Measurements from ENCODE around the gene RAPGEF4. TPM values are rescaled to one million over a fixed set of nuclear protein-coding genes. Genes with fewer than 3 reads are reported as not detected.

The RAPGEF4 gene
- total RNA-seq, 6 experiments from 2014 or later: 9.5 to 18.4 (median 14.7) TPM

DNA sequence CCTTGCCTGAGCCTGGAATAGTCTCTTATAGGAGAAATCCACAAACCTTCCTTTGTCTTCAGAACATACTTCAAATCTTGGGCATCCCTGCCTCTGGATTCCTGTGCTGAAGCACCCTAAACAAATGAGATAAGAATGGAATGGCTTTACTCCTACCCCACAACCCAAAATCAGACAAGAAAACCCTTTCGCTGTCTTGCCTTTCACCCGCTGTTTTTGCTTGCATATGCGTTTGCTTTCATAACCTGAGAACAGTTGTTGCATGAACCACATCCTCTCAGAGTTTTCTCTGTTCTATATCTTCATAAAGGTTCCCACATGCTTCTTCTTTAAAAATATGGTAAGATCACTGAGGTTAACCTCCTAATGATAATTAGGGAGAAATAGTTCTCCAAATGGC is 207.9 kb downstream of the RAPGEF4 start:
- H3K9me3 ChIP-seq: peaks cover 0 to 9% (median 0%) of the 10 kb centered on the region in 4 donors
- H3K4me1 ChIP-seq: peaks cover 0 to 17% (median 7%) of the 10 kb centered on the region in 4 donors
- WGBS (ENCODE audit: insufficient coverage, low coverage, low lambda C conversion rate, missing lambda C conversion rate): 64% methylated on average over 3 of the region's 3 CpGs
- intact Hi-C loops (cut with DNase I): no loop called here
- H3K36me3 ChIP-seq: no peaks in the 10 kb centered on the region
- DNase-seq (no peak), ATAC-seq (no peak)
- no peaks in the 10 kb centered on the region for H3K27me3 ChIP-seq
- no peak overlapping the region for H3K27ac ChIP-seq
- TF ChIP-seq POLR2A (IDR thresholded peaks at IDR 0.05): no peak
- TF ChIP-seq, protein P1, sequence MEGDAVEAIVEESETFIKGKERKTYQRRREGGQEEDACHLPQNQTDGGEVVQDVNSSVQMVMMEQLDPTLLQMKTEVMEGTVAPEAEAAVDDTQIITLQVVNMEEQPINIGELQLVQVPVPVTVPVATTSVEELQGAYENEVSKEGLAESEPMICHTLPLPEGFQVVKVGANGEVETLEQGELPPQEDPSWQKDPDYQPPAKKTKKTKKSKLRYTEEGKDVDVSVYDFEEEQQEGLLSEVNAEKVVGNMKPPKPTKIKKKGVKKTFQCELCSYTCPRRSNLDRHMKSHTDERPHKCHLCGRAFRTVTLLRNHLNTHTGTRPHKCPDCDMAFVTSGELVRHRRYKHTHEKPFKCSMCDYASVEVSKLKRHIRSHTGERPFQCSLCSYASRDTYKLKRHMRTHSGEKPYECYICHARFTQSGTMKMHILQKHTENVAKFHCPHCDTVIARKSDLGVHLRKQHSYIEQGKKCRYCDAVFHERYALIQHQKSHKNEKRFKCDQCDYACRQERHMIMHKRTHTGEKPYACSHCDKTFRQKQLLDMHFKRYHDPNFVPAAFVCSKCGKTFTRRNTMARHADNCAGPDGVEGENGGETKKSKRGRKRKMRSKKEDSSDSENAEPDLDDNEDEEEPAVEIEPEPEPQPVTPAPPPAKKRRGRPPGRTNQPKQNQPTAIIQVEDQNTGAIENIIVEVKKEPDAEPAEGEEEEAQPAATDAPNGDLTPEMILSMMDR (IDR thresholded peaks at IDR 0.05): no peak
- no peak overlapping the region for H3K4me3 ChIP-seq

DNA sequence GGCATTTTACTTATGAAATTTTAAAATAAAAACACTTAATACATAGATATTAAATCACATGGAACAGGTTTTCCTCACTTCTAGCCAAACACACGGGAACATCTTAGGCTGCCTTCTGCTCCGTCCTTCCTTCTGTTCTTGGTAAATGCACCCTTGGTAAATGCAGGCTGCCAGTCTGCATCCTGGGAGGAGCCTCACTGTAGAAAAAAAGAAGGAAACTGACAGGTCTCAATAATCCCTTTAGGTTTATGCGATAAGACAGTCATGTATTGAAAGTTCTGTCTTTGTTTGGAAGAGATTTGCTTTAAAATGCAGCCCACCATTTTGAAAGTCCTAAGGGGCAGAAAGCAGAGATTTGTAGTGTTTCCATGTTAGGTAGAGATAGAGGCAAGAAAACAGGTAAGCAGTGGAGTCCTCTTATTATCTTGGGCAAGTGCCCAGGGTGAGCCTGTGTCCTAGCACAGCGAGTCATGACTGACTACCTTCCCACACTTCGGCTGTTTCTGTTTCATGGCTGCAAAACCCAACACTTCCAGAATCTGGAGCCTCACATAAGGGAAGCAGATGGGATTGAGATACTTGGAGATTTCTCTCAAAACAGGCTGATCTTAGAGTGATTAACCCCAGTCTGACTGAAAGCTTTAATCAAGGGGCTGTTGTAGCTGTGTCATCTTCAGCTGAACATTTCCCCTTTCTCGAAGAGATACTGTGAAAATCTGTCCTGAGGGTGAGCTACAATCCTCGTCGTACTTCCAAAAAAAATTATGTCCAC is 208.6 kb downstream of the RAPGEF4 start:
- Histone ChIP-seq H3K36me3 (no peaks in the 10 kb centered on the region), H3K27me3 (no peaks in the 10 kb centered on the region), H3K4me1 (peaks cover 0 to 19% (median 8%) of the 10 kb centered on the region in 4 donors), H3K4me3 (no peak overlapping the region), H3K9me3 (peaks cover 0 to 9% (median 0%) of the 10 kb centered on the region in 4 donors), H3K27ac (peak overlapping the region in 1 of 3 donors; percentile 35)
- ATAC-seq (peak; percentile 39 to 63 (median 54)), DNase-seq (no peak)
- intact Hi-C loops (cut with DNase I): no loop called here
- no peak for TF ChIP-seq POLR2A (IDR thresholded peaks at IDR 0.05)
- TF ChIP-seq, protein P1 (IDR thresholded peaks at IDR 0.05): no peak
- WGBS (ENCODE audit: insufficient coverage, low coverage, low lambda C conversion rate, missing lambda C conversion rate): 58% methylated on average over 8 of the region's 8 CpGs

DNA sequence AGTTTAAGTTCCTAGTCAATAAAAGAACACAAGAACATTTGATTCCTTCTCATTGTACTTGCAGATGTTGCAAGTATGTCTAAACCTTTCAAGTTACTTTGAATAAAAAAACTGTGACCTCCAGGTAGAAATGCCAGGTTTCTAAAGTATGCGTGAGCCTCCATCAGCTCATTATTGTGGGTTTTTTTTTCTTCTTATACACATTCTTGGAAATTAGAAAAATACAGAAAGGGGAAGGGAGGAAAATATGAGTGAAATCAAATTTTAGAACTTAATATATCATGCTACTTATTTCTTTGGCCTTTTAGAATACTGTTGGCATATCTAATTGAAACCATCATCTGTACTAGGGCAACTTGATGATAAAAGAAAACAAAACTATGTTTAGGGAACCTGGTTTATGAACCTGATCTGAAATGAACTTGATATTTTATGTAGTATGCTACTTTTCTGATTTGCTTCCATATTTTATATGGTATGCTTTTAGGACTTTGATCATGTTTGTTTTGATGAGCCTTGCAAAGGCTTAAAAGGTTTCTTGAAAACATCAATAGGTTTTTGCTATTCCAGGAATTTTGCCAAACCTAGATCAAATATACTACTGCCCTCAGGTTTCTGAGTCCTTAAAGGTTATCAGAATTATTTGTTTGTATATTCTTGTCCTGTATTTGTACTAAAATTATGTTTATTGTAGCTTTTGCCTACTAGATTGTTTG is 209.3 kb downstream of the RAPGEF4 start:
- TF ChIP-seq, protein P1 (IDR thresholded peaks at IDR 0.05): no peak
- TF ChIP-seq POLR2A (IDR thresholded peaks at IDR 0.05): no peak
- Histone ChIP-seq H3K27me3 (no peaks in the 10 kb centered on the region), H3K36me3 (no peaks in the 10 kb centered on the region), H3K27ac (peak overlapping the region in 1 of 3 donors; percentile 35), H3K4me1 (peaks cover 0 to 25% (median 10%) of the 10 kb centered on the region in 4 donors), H3K4me3 (no peak overlapping the region), H3K9me3 (peaks cover 0 to 1% (median 0%) of the 10 kb centered on the region in 4 donors)
- no peak for DNase-seq
- 82% methylated on average over 1 of the region's 1 CpG for WGBS (ENCODE audit: insufficient coverage, low coverage, low lambda C conversion rate, missing lambda C conversion rate)
- intact Hi-C loops (cut with DNase I): no loop called here
- ATAC-seq: peak; percentile 20 to 66 (median 36)

DNA sequence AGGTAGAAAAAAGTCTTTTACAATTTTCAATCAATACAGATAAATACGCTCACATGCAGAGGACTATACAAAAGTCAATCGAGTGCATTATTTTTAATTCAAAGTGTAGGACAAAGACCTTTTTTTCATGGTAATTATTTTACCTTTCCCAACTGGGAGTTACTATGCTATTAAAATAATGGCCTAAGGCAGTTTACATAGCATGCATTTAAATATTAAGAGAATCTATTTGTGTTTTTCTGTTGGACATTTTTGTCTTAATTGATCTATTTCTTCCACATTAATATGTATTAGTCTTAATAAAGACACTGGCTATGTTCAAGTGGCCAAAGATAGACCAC is 209.8 kb downstream of the RAPGEF4 start:
- TF ChIP-seq POLR2A (IDR thresholded peaks at IDR 0.05): no peak
- TF ChIP-seq, protein P1 (IDR thresholded peaks at IDR 0.05): no peak
- peaks cover 0 to 28% (median 12%) of the 10 kb centered on the region in 4 donors for H3K4me1 ChIP-seq

More for the DNA sequence above, 209.8 kb downstream of the RAPGEF4 start:
- intact Hi-C loops (cut with DNase I): no loop called here
- ATAC-seq (no peak), DNase-seq (no peak)
- no peaks in the 10 kb centered on the region for H3K9me3 ChIP-seq
- no peak overlapping the region for H3K4me3 ChIP-seq
- WGBS (ENCODE audit: insufficient coverage, low coverage, low lambda C conversion rate, missing lambda C conversion rate): 27% methylated on average over 2 of the region's 2 CpGs
- no peaks in the 10 kb centered on the region for H3K36me3 ChIP-seq
- peak overlapping the region in 1 of 3 donors; percentile 35 for H3K27ac ChIP-seq
- no peaks in the 10 kb centered on the region for H3K27me3 ChIP-seq
